AML-193 (cell line): ENCODE measurements around the gene LRRK1.
"Not testable (repeated sequence)": the region's sequence is repeated elsewhere in the genome, so short reads cannot be mapped to it uniquely, and the experiment has no call there.

Experiments
- DNase-seq, 2 experiments: peaks; one replicate each; lab custom pipeline; 2025; lab: John Stamatoyannopoulos, UW

LRRK1 gene

DNA sequence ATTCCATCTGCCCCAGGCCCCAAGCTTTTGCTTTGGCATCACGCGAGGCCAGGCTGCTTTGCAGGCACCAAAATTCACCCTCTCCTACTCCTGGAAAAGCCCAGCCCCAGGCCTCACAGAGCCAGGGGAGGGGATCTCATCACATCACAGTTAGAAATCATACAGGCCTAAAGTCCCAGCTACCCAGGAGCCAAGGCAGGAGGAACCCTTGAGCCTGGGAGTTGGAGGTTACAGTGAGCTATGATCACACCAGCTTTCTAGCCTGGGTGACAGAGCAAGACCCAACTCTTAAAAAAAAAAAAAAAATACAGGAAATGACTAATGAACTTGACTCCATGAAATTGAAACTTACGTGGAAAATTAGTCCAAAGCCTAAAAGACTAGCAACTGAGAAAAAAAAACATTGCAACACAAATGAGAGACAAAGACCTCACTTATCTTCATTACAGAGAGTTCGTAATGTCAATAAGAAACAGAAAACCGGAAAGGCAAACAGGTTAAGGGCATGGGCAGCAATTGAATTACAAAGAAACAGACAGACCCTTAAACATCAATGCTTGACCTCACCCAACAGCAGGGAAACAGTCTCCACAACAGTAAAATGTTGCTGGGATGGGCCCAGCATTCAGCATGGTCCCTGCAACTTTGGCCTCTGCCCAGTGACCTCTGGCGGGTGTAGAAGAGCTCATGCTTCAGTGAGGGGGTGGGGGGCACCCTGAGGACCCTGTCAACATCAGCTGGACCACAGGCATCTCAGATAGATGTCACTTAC, 151.5 kb downstream of the LRRK1 start:
- DNase-seq, result peak; percentile 28 to 34

GRCh38 chr15:101071651-101072050, 152.5 kb downstream of the LRRK1 start:
- no peak for DNase-seq

- not testable (repeated sequence) for DNase-seq
Measured at GRCh38 chr15:101072235-101072634, 153.1 kb downstream of the LRRK1 start.

DNA sequence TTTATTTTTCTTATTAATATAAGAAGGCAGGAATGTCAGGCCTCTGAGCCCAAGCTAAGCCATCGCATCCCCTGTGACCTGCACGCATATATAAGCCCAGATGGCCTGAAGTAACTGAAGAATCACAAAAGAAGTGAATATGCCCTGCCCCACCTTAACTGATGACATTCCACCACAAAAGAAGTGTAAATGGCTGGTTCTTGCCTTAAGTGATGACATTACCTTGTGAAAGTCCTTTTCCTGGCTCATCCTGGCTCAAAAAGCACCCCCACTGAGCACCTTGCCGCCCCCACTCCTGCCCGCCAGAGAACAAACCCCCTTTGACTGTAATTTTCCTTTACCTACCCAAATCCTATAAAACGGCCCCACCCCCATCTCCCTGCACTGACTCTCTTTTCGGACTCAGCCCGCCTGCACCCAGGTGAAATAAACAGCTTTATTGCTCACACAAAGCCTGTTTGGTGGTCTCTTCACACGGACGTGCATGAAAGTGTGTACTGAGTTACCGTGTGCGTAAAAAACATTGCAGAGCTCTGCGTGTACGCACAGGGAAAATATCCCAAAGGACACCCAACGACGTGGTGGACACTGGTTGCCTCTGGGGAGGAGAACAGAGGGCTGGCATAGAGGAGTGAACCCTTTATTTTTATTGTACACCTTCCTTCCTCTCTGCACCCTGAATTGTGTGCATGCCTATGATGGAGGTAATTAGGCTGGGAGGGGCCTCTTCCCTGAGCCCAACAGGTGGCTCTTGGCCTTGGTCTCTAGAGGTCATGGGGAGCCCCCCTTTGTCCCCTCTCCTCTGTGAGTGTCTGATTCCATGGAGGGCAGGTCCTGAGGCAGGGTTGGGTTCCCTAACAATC, 158.9 kb downstream of the LRRK1 start:
- not testable (repeated sequence) for DNase-seq

DNA sequence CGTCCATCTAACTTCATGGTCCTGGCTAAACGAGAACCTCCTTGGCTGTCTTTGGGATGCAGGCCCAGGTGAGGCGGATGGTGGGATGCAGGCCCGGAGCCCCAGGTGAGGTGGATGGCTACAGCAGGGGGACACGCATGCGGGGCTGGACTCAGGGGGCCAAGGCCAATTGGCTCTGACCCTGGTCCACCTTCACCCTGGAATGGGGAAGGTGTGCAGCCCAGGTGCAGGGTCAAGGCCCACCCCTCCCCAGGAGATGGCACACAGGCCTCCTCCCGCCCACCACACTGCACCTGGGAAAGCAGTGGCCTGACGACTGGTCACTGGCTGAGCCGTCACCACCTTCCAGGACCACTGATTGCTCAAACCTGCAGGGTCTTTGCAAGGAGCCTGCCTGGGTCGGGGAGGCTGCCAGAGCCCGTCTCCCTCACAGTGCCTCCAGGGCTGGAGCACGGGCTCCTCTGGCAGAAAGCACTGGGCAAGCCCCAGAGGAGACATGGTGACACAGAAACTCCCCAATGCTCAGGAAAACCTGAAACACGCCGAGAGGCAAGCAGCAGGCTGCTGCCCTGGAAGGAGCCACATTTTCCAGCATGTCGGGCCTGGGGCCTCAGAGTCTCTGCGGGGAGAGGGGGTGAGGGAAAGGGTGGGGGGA, 159.6 kb downstream of the LRRK1 start:
- no peak for DNase-seq

GRCh38 chr15:101081900-101082299, 162.7 kb downstream of the LRRK1 start:
- no peak for DNase-seq

DNA sequence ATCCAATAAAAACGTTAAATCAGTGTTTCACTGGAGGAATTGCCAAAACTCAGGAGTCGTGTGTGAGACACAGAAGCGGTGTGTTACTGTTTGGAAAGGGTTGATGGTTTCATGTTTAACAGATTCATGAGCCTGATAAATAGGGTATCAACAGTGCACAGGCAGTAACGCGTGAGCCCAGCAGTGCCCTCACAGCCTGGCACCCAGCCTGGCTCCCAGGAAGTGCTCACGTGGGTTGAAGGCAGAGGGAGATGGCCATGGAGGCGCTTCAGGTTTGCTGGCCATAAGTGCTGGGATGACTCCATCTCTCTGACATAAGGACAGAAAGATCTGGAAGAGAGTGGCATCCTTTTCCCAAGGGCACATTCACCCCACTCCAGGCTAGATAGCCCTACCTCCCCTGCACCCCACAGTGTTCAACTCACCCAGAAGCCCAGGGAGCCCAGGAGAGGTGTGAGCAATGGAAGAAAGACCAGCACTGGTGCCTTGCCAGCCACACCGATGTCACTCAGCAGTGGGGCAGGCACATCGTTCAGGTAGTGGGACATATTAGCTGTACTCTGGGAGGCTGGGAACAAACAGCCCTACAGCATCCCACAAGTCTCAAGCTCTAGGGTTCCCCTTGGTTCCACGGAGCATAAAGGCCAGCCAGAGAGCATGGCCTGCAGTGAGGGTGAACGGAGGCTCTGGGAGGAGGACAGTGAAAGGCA, 164.3 kb downstream of the LRRK1 start:
- DNase-seq, result no peak

- DNase-seq, result no peak
Measured at GRCh38 chr15:101084801-101085200, 165.6 kb downstream of the LRRK1 start.

DNA sequence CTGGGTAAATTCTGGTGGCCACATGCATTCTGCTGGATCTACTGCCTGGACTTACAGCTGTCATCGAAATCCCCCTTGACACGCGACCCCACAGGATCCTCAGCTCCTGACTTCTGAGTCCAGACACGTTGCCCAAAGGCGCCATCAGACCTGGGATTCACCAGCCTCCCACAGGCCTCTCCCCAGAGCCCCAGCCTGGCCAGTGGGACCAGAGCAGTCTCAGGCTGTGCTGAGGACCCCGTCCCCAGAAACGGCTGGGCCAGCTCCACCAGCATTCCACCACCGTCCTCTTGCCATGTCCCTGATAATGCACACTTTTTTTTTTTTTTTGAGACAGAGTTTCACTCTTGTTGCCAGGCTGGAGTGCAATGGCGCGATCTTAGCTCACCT, 166.1 kb downstream of the LRRK1 start:
- no peak for DNase-seq

- no peak for DNase-seq
Measured at GRCh38 chr15:101086394-101087171, 167.4 kb downstream of the LRRK1 start.

- no peak for DNase-seq
Measured at GRCh38 chr15:101087172-101087769, 168.1 kb downstream of the LRRK1 start.

GRCh38 chr15:101088271-101088670, 169.1 kb downstream of the LRRK1 start:
- no peak for DNase-seq

GRCh38 chr15:101088788-101089578, 169.8 kb downstream of the LRRK1 start:
- DNase-seq, result peak; percentile 34 to 48

- DNase-seq, result no peak
Measured at GRCh38 chr15:101089579-101090427, 170.6 kb downstream of the LRRK1 start.

DNA sequence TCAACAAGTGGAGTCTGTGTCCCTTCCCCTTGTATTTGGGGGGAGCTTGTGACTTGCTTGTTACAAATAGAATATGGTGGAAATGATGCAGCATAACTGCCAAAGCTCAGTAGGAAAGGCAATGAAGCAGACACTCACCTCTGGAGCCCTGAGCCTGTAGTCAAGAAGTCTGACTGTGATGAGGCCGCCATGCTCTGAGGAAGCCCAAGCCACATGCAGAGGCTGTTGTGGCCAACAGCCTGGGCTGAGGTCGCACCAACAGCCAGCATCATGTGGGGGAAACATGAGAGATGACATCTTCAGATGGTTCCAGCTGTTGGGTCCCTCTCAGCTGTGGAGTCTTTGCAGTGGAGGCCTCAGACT, 171.3 kb downstream of the LRRK1 start:
- no peak for DNase-seq

- DNase-seq, result no peak
Measured at GRCh38 chr15:101091080-101092017, 172.2 kb downstream of the LRRK1 start.

- DNase-seq, result no peak
Measured at GRCh38 chr15:101092156-101092866, 173.2 kb downstream of the LRRK1 start.
